ENCODE results near the gene ITM2A.
A peak's percentile ranks its signal among the peaks of the same experiment; 100 is the strongest.

ITM2A gene

GRCh38 chrX:79364306-79364705 lies 2.8 kb downstream of the ITM2A start:
- Histone ChIP-seq H4K20me1 (ENCODE audit: insufficient read depth) (no peaks in the 10 kb centered on the region), H3K4me1 (ENCODE audit: low read depth, poor library complexity, severe bottlenecking) (peaks cover 13% of the 10 kb centered on the region), H3K27ac (peak overlapping the region; percentile 68), H3K36me3 (ENCODE audit: insufficient read depth) (no peaks in the 10 kb centered on the region), H3K4me2 (peak overlapping the region; percentile 59; the same call in 1 of the 2 replicates), H2AFZ (ENCODE audit: low read depth) (no peak overlapping the region), H3K79me2 (ENCODE audit: insufficient read depth, low read depth) (peaks cover 42% of the 10 kb centered on the region; the same call in 1 of the 2 replicates), H3K4me3 (IDR thresholded peaks at IDR 0.05; ENCODE audit: insufficient read depth, low read depth, low read length) (no peak overlapping the region), H3K27me3 (ENCODE audit: insufficient read depth, low read depth) (no peaks in the 10 kb centered on the region), H3K9ac (peak overlapping the region; percentile 63)
- no peak for TF ChIP-seq CTCF (conservative IDR thresholded peaks at IDR 0.05; ENCODE audit: low read depth, low read length)

GRCh38 chrX:79361192-79361870 lies 5.8 kb downstream of the ITM2A start:
- Histone ChIP-seq H3K9ac (no peak overlapping the region), H3K27me3 (ENCODE audit: insufficient read depth, low read depth) (no peaks in the 10 kb centered on the region)

GRCh38 chrX:79336869-79337815 lies 30.0 kb downstream of the ITM2A start:
- Histone ChIP-seq H3K4me1 (ENCODE audit: low read depth, poor library complexity, severe bottlenecking) (no peaks in the 10 kb centered on the region), H3K79me2 (ENCODE audit: insufficient read depth, low read depth) (no peaks in the 10 kb centered on the region), H2AFZ (ENCODE audit: low read depth) (no peak overlapping the region), H3K36me3 (ENCODE audit: insufficient read depth) (no peaks in the 10 kb centered on the region), H3K4me3 (IDR thresholded peaks at IDR 0.05; ENCODE audit: insufficient read depth, low read depth, low read length) (no peak overlapping the region), H4K20me1 (ENCODE audit: insufficient read depth) (no peaks in the 10 kb centered on the region), H3K4me2 (no peak overlapping the region), H3K27ac (no peak overlapping the region), H3K9ac (no peak overlapping the region), H3K27me3 (ENCODE audit: insufficient read depth, low read depth) (no peaks in the 10 kb centered on the region)
- no peak for TF ChIP-seq CTCF (conservative IDR thresholded peaks at IDR 0.05; ENCODE audit: low read depth, low read length)

More at GRCh38 chrX:79361192-79361870, 5.8 kb downstream of the ITM2A start:
- H3K4me1 ChIP-seq (ENCODE audit: low read depth, poor library complexity, severe bottlenecking) = peaks cover 13% of the 10 kb centered on the region
- no peak overlapping the region for H3K4me3 ChIP-seq (IDR thresholded peaks at IDR 0.05; ENCODE audit: insufficient read depth, low read depth, low read length)
- no peak overlapping the region for H3K27ac ChIP-seq
- H4K20me1 ChIP-seq (ENCODE audit: insufficient read depth) = no peaks in the 10 kb centered on the region
- H2AFZ ChIP-seq (ENCODE audit: low read depth) = no peak overlapping the region
- no peaks in the 10 kb centered on the region for H3K36me3 ChIP-seq (ENCODE audit: insufficient read depth)
- H3K79me2 ChIP-seq (ENCODE audit: insufficient read depth, low read depth) = peaks cover 39% of the 10 kb centered on the region; the same call in 1 of the 2 replicates
- TF ChIP-seq CTCF (conservative IDR thresholded peaks at IDR 0.05; ENCODE audit: low read depth, low read length) = no peak
- no peak overlapping the region; the same call in 1 of the 2 replicates for H3K4me2 ChIP-seq

GRCh38 chrX:79330022-79330421 lies 37.1 kb downstream of the ITM2A start:
- no peak overlapping the region for H2AFZ ChIP-seq (ENCODE audit: low read depth)
- no peak overlapping the region for H3K4me2 ChIP-seq
- no peak overlapping the region for H3K27ac ChIP-seq
- H4K20me1 ChIP-seq (ENCODE audit: insufficient read depth) = no peaks in the 10 kb centered on the region
- H3K9ac ChIP-seq = no peak overlapping the region
- no peak for TF ChIP-seq CTCF (conservative IDR thresholded peaks at IDR 0.05; ENCODE audit: low read depth, low read length)
- H3K27me3 ChIP-seq (ENCODE audit: insufficient read depth, low read depth) = no peaks in the 10 kb centered on the region
- no peak overlapping the region for H3K4me3 ChIP-seq (IDR thresholded peaks at IDR 0.05; ENCODE audit: insufficient read depth, low read depth, low read length)
- H3K4me1 ChIP-seq (ENCODE audit: low read depth, poor library complexity, severe bottlenecking) = no peaks in the 10 kb centered on the region
- H3K36me3 ChIP-seq (ENCODE audit: insufficient read depth) = no peaks in the 10 kb centered on the region
- no peaks in the 10 kb centered on the region for H3K79me2 ChIP-seq (ENCODE audit: insufficient read depth, low read depth)
